SK-N-SH (cell line): ENCODE data around the gene OPN3. TPM values are rescaled to one million over a fixed set of nuclear protein-coding genes. Genes with fewer than 3 reads are reported as not detected.

Source experiments
- CTCF ChIA-PET: fragments of 300-600, 350-600 bp; formaldehyde crosslinking; extraction: SDS; loops from one replicate; lab custom pipeline; 2021; lab: Yijun Ruan, JAX
- POLR2A ChIA-PET: fragments of 350-600 bp; sonication (Branson Sonifier 250); formaldehyde crosslinking; extraction: SDS; loops from one replicate; lab custom pipeline; 2020; ENCODE audit warnings: antibody characterized with exemption, inconsistent platforms; lab: Yijun Ruan, JAX
- DNase-seq: peaks from one replicate; pipeline ENCODE4 v3.0.0; 2012
- H2AFZ ChIP-seq: fragments of 200-600 bp; sonication (generic); 2 replicates; pipeline ENCODE4 v1.8.1; 2016; ENCODE audit warnings: antibody characterized with exemption, mild to moderate bottlenecking, low read depth
- H3F3A ChIP-seq: fragments of 200-600 bp; sonication (generic); replicated peaks from 2 replicates; pipeline ENCODE3; 2016; ENCODE audit warnings: antibody characterized with exemption, mild to moderate bottlenecking; ENCODE audit not compliant: insufficient read depth
- H3K27ac ChIP-seq, 2 experiments: fragments of 200-500 bp in 1 of 2; fragments of 200-600 bp in 1 of 2; sonication (Bioruptor generic) in 1 of 2; sonication (generic), shearing (Covaris generic) in 1 of 2; 2 replicates each; pipeline versions ENCODE4 v1.5.1 to v1.6.1; 2014 to 2016; ENCODE audit warnings: low read depth in 2 of 2, inconsistent platforms in 1 of 2, low read length in 1 of 2, mild to moderate bottlenecking in 1 of 2, mixed read lengths in 1 of 2
- H3K27me3 ChIP-seq: fragments of 200-600 bp; sonication (generic), shearing (Covaris generic); 2 replicates; pipeline ENCODE4 v1.6.1; 2016; ENCODE audit warnings: mixed run types; ENCODE audit not compliant: insufficient read depth
- H3K36me3 ChIP-seq, 2 experiments: fragments of 200-500 bp in 1 of 2; fragments of 200-600 bp in 1 of 2; sonication (Bioruptor generic) in 1 of 2; sonication (generic) in 1 of 2; replicated peaks in 1 of 2; 2 replicates each; pipeline versions ENCODE3 to v1.5.1; 2014 to 2016; ENCODE audit warnings: low read length in 1 of 2, mild to moderate bottlenecking in 1 of 2; ENCODE audit not compliant: insufficient read depth in 2 of 2, control insufficient read depth in 1 of 2
- H3K4me1 ChIP-seq, 2 experiments: fragments of 200-500 bp in 1 of 2; fragments of 200-600 bp in 1 of 2; sonication (Bioruptor generic) in 1 of 2; sonication (generic), shearing (Covaris generic) in 1 of 2; 2 replicates each; pipeline versions ENCODE4 v1.5.1 to v1.6.1; 2014 to 2016; ENCODE audit warnings: low read depth in 1 of 2, low read length in 1 of 2, mixed run types in 1 of 2; ENCODE audit not compliant: insufficient read depth in 2 of 2, control insufficient read depth in 1 of 2
- H3K4me2 ChIP-seq: fragments of 200-600 bp; sonication (generic), shearing (Covaris generic); 2 replicates; pipeline ENCODE4 v1.6.1; 2017; ENCODE audit warnings: mixed run types
- H3K4me3 ChIP-seq, 2 experiments: fragments of 200-500 bp in 1 of 2; fragments of 200-600 bp in 1 of 2; sonication (Bioruptor generic) in 1 of 2; sonication (generic), shearing (Covaris generic) in 1 of 2; 2 replicates each; pipeline versions ENCODE4 v1.5.1 to v1.8.1; 2014 to 2016; ENCODE audit warnings: low read depth in 2 of 2, inconsistent platforms in 1 of 2, low read length in 1 of 2, mild to moderate bottlenecking in 1 of 2, mixed read lengths in 1 of 2, moderate library complexity in 1 of 2
- H3K79me2 ChIP-seq: fragments of 200-600 bp; sonication (generic); 2 replicates; pipeline ENCODE4 v1.8.1; 2017; ENCODE audit warnings: mild to moderate bottlenecking; ENCODE audit not compliant: insufficient read depth
- H3K9ac ChIP-seq: fragments of 200-600 bp; sonication (generic); 2 replicates; pipeline ENCODE4 v1.6.1; 2017; ENCODE audit warnings: mixed run types
- H3K9me2 ChIP-seq: fragments of 200-600 bp; sonication (generic); 2 replicates; pipeline ENCODE4 v1.6.1; 2017; ENCODE audit warnings: mixed run types
- H3K9me3 ChIP-seq: fragments of 200-600 bp; sonication (generic); 2 replicates; pipeline ENCODE4 v1.6.1; 2017; ENCODE audit warnings: mixed run types, mild to moderate bottlenecking, moderate library complexity
- H4K20me1 ChIP-seq: fragments of 200-600 bp; sonication (generic); 2 replicates; pipeline ENCODE4 v1.6.1; 2017; ENCODE audit warnings: mild to moderate bottlenecking, mixed run types; ENCODE audit not compliant: insufficient read depth
- ELF1 ChIP-seq: IDR thresholded peaks from 2 replicates; pipeline ENCODE4 v1.4.0; 2012
- EP300 ChIP-seq, 2 experiments: IDR thresholded peaks; 2 replicates each; pipeline versions ENCODE4 v1.4.0 to v1.6.1; 2012; ENCODE audit warnings: borderline replicate concordance in 1 of 2, low read depth in 1 of 2, low read length in 1 of 2
- EZH2phosphoT487 ChIP-seq: fragments of 200-600 bp; sonication (generic); IDR thresholded peaks from 2 replicates; pipeline ENCODE4 v1.6.1; 2017; ENCODE audit warnings: low read depth, mixed run types, mild to moderate bottlenecking, antibody characterized with exemption, moderate library complexity, borderline replicate concordance
- FOSL2 ChIP-seq: IDR thresholded peaks from 2 replicates; pipeline ENCODE4 v1.4.0; 2012; ENCODE audit warnings: low read depth, mild to moderate bottlenecking, moderate library complexity, borderline replicate concordance
- FOXM1 ChIP-seq: IDR thresholded peaks from 2 replicates; pipeline ENCODE4 v1.4.0; 2012; ENCODE audit warnings: low read depth, mild to moderate bottlenecking
- GABPA ChIP-seq: IDR thresholded peaks from 2 replicates; pipeline ENCODE4 v1.4.0; 2012; ENCODE audit warnings: low read depth, mild to moderate bottlenecking
- GATA2 ChIP-seq: sonication (generic); formaldehyde crosslinking; IDR thresholded peaks from 2 replicates; pipeline ENCODE4 v1.5.0; 2020; ENCODE audit warnings: mild to moderate bottlenecking, missing genetic modification reagents
- JUND ChIP-seq: IDR thresholded peaks from 2 replicates; pipeline ENCODE4 v1.4.0; 2012
- MXI1 ChIP-seq: IDR thresholded peaks from 2 replicates; pipeline ENCODE4 v1.6.1; 2012; ENCODE audit warnings: mild to moderate bottlenecking, low read depth, low read length, improper control_type of control experiment
- NFIC ChIP-seq: IDR thresholded peaks from 2 replicates; pipeline ENCODE4 v1.4.0; 2012; ENCODE audit warnings: borderline replicate concordance
- RFX5 ChIP-seq: IDR thresholded peaks from 2 replicates; pipeline ENCODE4 v1.6.1; 2012; ENCODE audit warnings: mild to moderate bottlenecking, improper control_type of control experiment, low read length
- RXRA ChIP-seq: IDR thresholded peaks from 2 replicates; pipeline ENCODE4 v1.4.0; 2012; ENCODE audit warnings: low read depth, mild to moderate bottlenecking, borderline replicate concordance
- TEAD4 ChIP-seq: IDR thresholded peaks from 2 replicates; pipeline ENCODE4 v1.4.0; 2012; ENCODE audit warnings: mild to moderate bottlenecking, borderline replicate concordance; ENCODE audit not compliant: insufficient read depth
- YY1 ChIP-seq: IDR thresholded peaks from 2 replicates; pipeline ENCODE4 v1.4.0; 2012; ENCODE audit warnings: low read depth, mild to moderate bottlenecking
- WGBS: methylation state at CpG from one replicate; pipeline ENCODE4 v1.1.6; 2017; ENCODE audit warnings: low lambda C conversion rate; 5-methylcytosine and 5-hydroxymethylcytosine counted together
- polyA plus RNA-seq, 3 experiments: library from polyadenylated mRNA; depleted of rRNA; stranded (reverse); fragments of >200 nt; gene quantifications; 2 replicates each; pipeline ENCODE4 v1.2.3, GENCODE V29; 2012
- TF ChIP-seq, protein P1 (sequence below): IDR thresholded peaks from 2 replicates; pipeline ENCODE4 v1.4.0; 2012; ENCODE audit warnings: low read depth
- TF ChIP-seq, protein P2 (sequence below): IDR thresholded peaks from 2 replicates; pipeline ENCODE4 v1.4.0; 2012; ENCODE audit warnings: low read depth, borderline replicate concordance
- TF ChIP-seq, protein P3 (sequence below): IDR thresholded peaks from 2 replicates; pipeline ENCODE4 v1.4.0; 2012; ENCODE audit warnings: low read depth, borderline replicate concordance

The OPN3 gene
- polyA plus RNA-seq, 1 of the 3 experiments (the other 2 are of a cell fraction) = 7.8 TPM

GRCh38 chr1:241612533-241613477, 27.4 kb downstream of the OPN3 start:
- Histone ChIP-seq H3K4me3 (no peak overlapping the region), H3F3A (peaks cover 8% of the 10 kb centered on the region), H3K79me2 (no peaks in the 10 kb centered on the region), H3K4me2 (peak overlapping the region; percentile 41), H4K20me1 (no peaks in the 10 kb centered on the region), H3K9me3 (no peaks in the 10 kb centered on the region), H2AFZ (peak overlapping the region; percentile 80), H3K9me2 (no peaks in the 10 kb centered on the region), H3K27me3 (no peaks in the 10 kb centered on the region), H3K36me3 (peaks cover 0 to 2% of the 10 kb centered on the region in 2 experiments), H3K4me1 (peaks cover 6 to 18% of the 10 kb centered on the region in 2 experiments; a peak in 3 of 4 replicates), H3K27ac (peak overlapping the region in 1 of 2 experiments; percentile 85; a peak in 2 of 4 replicates), H3K9ac (peak overlapping the region; percentile 46; the same call in 1 of the 2 replicates)
- TF ChIP-seq ELF1 = no peak
- no peak for TF ChIP-seq EZH2phosphoT487
- TF ChIP-seq, protein P1, sequence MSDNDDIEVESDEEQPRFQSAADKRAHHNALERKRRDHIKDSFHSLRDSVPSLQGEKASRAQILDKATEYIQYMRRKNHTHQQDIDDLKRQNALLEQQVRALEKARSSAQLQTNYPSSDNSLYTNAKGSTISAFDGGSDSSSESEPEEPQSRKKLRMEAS = no peak
- peak; percentile 77; the same call in 1 of the 2 replicates for TF ChIP-seq FOSL2
- TF ChIP-seq NFIC = no peak
- no peak for TF ChIP-seq RFX5
- peak; percentile 62 for TF ChIP-seq JUND
- no peak for TF ChIP-seq GATA2 (CRISPR knock-in tag)
- no peak for TF ChIP-seq EP300 (IDR thresholded peaks at IDR 0.05; ENCODE audit: borderline replicate concordance in 1 of 2, low read depth in 1 of 2, low read length in 1 of 2)
- TF ChIP-seq, protein P2, sequence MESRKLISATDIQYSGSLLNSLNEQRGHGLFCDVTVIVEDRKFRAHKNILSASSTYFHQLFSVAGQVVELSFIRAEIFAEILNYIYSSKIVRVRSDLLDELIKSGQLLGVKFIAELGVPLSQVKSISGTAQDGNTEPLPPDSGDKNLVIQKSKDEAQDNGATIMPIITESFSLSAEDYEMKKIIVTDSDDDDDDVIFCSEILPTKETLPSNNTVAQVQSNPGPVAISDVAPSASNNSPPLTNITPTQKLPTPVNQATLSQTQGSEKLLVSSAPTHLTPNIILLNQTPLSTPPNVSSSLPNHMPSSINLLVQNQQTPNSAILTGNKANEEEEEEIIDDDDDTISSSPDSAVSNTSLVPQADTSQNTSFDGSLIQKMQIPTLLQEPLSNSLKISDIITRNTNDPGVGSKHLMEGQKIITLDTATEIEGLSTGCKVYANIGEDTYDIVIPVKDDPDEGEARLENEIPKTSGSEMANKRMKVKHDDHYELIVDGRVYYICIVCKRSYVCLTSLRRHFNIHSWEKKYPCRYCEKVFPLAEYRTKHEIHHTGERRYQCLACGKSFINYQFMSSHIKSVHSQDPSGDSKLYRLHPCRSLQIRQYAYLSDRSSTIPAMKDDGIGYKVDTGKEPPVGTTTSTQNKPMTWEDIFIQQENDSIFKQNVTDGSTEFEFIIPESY = peak; percentile 41; the same call in 1 of the 2 replicates
- no peak for TF ChIP-seq RXRA
- no peak for TF ChIP-seq GABPA
- ChIA-PET POLR2A (no interaction called here), CTCF (interaction anchor here (1.3 to 3.4 kb wide), 11 partner anchors 13 to 236 kb away, joined by 4 to 41 read pairs (median 14); partner anchors contain the start of gene EXO1)
- DNase-seq = no peak
- WGBS = 63% methylated on average over 9 of the region's 9 CpGs

- Histone ChIP-seq H3K79me2 (no peaks in the 10 kb centered on the region), H3F3A (peaks cover 9% of the 10 kb centered on the region), H4K20me1 (no peaks in the 10 kb centered on the region), H3K9me2 (no peaks in the 10 kb centered on the region), H3K9me3 (no peaks in the 10 kb centered on the region), H3K9ac (no peak overlapping the region), H3K4me3 (no peak overlapping the region), H3K4me2 (no peak overlapping the region), H3K4me1 (peaks cover 6 to 18% of the 10 kb centered on the region in 2 experiments; a peak in 3 of 4 replicates), H3K36me3 (no peaks in the 10 kb centered on the region), H3K27ac (peak overlapping the region in 1 of 2 experiments; percentile 85; a peak in 1 of 4 replicates), H3K27me3 (no peaks in the 10 kb centered on the region), H2AFZ (no peak overlapping the region)
- CTCF ChIA-PET = interaction anchor here (0.6 to 3.4 kb wide), 30 partner anchors 9 to 841 kb away, joined by 3 to 41 read pairs (median 8); partner anchors contain the start of genes EXO1 and KMO
- POLR2A ChIA-PET = no interaction called here
- TF ChIP-seq TEAD4 (no peak), ELF1 (no peak), YY1 (no peak), FOXM1 (no peak), MXI1 (no peak), EZH2phosphoT487 (no peak), GABPA (no peak)
- TF ChIP-seq, protein P3, sequence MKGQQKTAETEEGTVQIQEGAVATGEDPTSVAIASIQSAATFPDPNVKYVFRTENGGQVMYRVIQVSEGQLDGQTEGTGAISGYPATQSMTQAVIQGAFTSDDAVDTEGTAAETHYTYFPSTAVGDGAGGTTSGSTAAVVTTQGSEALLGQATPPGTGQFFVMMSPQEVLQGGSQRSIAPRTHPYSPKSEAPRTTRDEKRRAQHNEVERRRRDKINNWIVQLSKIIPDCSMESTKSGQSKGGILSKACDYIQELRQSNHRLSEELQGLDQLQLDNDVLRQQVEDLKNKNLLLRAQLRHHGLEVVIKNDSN = no peak
- WGBS = 94% methylated on average over 1 of the region's 1 CpG
- no peak for DNase-seq
Observed at GRCh38 chr1:241611736-241612135, 28.4 kb downstream of the OPN3 start.
